PFSK-1 (cell line): ENCODE results near the gene DCAF5.

ENCODE experiments used
- POLR2AphosphoS5 ChIP-seq: IDR thresholded peaks from 2 replicates; pipeline ENCODE4 v1.6.1; 2012; ENCODE audit warnings: low read depth, mild to moderate bottlenecking, control low read depth, low read length, moderate library complexity
- REST ChIP-seq, 2 experiments: IDR thresholded peaks; 2 replicates each; pipeline versions ENCODE4 v1.6.1 to v1.8.0; 2011 to 2012; ENCODE audit warnings: low read depth in 2 of 2, low read length in 2 of 2, control low read depth in 1 of 2, inconsistent platforms in 1 of 2, mild to moderate bottlenecking in 1 of 2, moderate library complexity in 1 of 2; ENCODE audit not compliant: insufficient read depth in 1 of 2
- TAF1 ChIP-seq: IDR thresholded peaks from 2 replicates; pipeline ENCODE4 v1.6.1; 2012; ENCODE audit warnings: low read length, control low read depth, borderline replicate concordance; ENCODE audit not compliant: insufficient read depth

GRCh38 chr14:69043596-69044260, 109.2 kb downstream of the DCAF5 start:
- TF ChIP-seq POLR2AphosphoS5 = no peak
- TF ChIP-seq TAF1 = no peak
- no peak for TF ChIP-seq REST (IDR thresholded peaks at IDR 0.05; ENCODE audit: insufficient read depth in 1 of 2, low read depth in 2 of 2, low read length in 2 of 2)
